A673 (cell line): ENCODE measurements around the gene SNRNP25.

ENCODE experiments used
- EZH2 ChIP-seq: fragments of 200-600 bp; sonication (generic); IDR thresholded peaks from 2 replicates; pipeline ENCODE4 v1.6.1; 2017; ENCODE audit warnings: borderline replicate concordance, low read depth, mild to moderate bottlenecking, mixed read lengths, antibody characterized with exemption, low read length; ENCODE audit not compliant: poor library complexity, severe bottlenecking
- TF ChIP-seq, protein P1 (sequence below): fragments of 300-800, 200-600 bp; sonication (generic); conservative IDR thresholded peaks from 2 replicates; pipeline ENCODE4 v1.5.1; 2017; ENCODE audit warnings: low read depth, mild to moderate bottlenecking, antibody characterized with exemption, low read length, moderate library complexity, mixed read lengths

GRCh38 chr16:85865-86264 is 32.2 kb downstream of the SNRNP25 start:
- TF ChIP-seq, protein P1, sequence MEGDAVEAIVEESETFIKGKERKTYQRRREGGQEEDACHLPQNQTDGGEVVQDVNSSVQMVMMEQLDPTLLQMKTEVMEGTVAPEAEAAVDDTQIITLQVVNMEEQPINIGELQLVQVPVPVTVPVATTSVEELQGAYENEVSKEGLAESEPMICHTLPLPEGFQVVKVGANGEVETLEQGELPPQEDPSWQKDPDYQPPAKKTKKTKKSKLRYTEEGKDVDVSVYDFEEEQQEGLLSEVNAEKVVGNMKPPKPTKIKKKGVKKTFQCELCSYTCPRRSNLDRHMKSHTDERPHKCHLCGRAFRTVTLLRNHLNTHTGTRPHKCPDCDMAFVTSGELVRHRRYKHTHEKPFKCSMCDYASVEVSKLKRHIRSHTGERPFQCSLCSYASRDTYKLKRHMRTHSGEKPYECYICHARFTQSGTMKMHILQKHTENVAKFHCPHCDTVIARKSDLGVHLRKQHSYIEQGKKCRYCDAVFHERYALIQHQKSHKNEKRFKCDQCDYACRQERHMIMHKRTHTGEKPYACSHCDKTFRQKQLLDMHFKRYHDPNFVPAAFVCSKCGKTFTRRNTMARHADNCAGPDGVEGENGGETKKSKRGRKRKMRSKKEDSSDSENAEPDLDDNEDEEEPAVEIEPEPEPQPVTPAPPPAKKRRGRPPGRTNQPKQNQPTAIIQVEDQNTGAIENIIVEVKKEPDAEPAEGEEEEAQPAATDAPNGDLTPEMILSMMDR: no peak
- no peak for TF ChIP-seq EZH2
